HEK293 (cell line): ENCODE measurements around the gene PKD2.

Experiments used
- GLI4 ChIP-seq: fragments of 450-650 bp; formaldehyde crosslinking; IDR thresholded peaks from 2 replicates; pipeline ENCODE4 v1.5.1; 2016; ENCODE audit warnings: missing biosample characterization, missing genetic modification characterization
- IKZF3 ChIP-seq: fragments of 450-650 bp; IDR thresholded peaks from 2 replicates; pipeline ENCODE4 v1.5.0; 2018; ENCODE audit warnings: missing biosample characterization, mild to moderate bottlenecking, missing genetic modification characterization, moderate library complexity
- OSR2 ChIP-seq: fragments of 450-650 bp; formaldehyde crosslinking; IDR thresholded peaks from 2 replicates; pipeline ENCODE4 v1.5.1; 2016; ENCODE audit warnings: missing biosample characterization, missing genetic modification characterization
- REST ChIP-seq: fragments of 450-650 bp; formaldehyde crosslinking; IDR thresholded peaks from 2 replicates; pipeline ENCODE4 v1.5.1; 2016; ENCODE audit warnings: missing biosample characterization, missing genetic modification characterization
- SALL2 ChIP-seq: fragments of 450-650 bp; formaldehyde crosslinking; IDR thresholded peaks from 2 replicates; pipeline ENCODE4 v1.5.0; 2017; ENCODE audit warnings: missing biosample characterization, mild to moderate bottlenecking, missing genetic modification characterization, borderline replicate concordance
- TCF7L2 ChIP-seq: IDR thresholded peaks from 2 replicates; pipeline ENCODE4 v1.6.1; 2011; ENCODE audit warnings: low read depth, mild to moderate bottlenecking, inconsistent platforms, low read length, moderate library complexity, borderline replicate concordance
- ZNF175 ChIP-seq: fragments of 450-650 bp; formaldehyde crosslinking; IDR thresholded peaks from 2 replicates; pipeline ENCODE4 v1.5.1; 2016; ENCODE audit warnings: missing biosample characterization, missing genetic modification characterization
- ZNF223 ChIP-seq: fragments of 450-650 bp; formaldehyde crosslinking; IDR thresholded peaks from 2 replicates; pipeline ENCODE4 v1.5.1; 2016; ENCODE audit warnings: missing biosample characterization, missing genetic modification characterization
- ZNF350 ChIP-seq: fragments of 450-650 bp; formaldehyde crosslinking; IDR thresholded peaks from 2 replicates; pipeline ENCODE4 v1.5.0; 2017; ENCODE audit warnings: missing biosample characterization, mild to moderate bottlenecking, missing genetic modification characterization
- ZNF501 ChIP-seq: fragments of 450-650 bp; formaldehyde crosslinking; IDR thresholded peaks from 2 replicates; pipeline ENCODE4 v1.5.1; 2016; ENCODE audit warnings: missing biosample characterization, missing genetic modification characterization
- ZNF555 ChIP-seq: fragments of 450-650 bp; formaldehyde crosslinking; conservative IDR thresholded peaks from 2 replicates; pipeline ENCODE4 v1.5.1; 2017; ENCODE audit warnings: missing biosample characterization, mild to moderate bottlenecking, missing genetic modification characterization, inconsistent platforms
- ZNF660 ChIP-seq: fragments of 450-650 bp; IDR thresholded peaks from 2 replicates; pipeline ENCODE4 v1.5.1; 2018; ENCODE audit warnings: missing biosample characterization, mild to moderate bottlenecking, missing genetic modification characterization
- ZNF776 ChIP-seq: fragments of 450-650 bp; formaldehyde crosslinking; IDR thresholded peaks from 2 replicates; pipeline ENCODE4 v1.5.0; 2017; ENCODE audit warnings: missing biosample characterization, missing genetic modification characterization, borderline replicate concordance
- TF ChIP-seq, protein P1 (sequence below): fragments of 450-650 bp; formaldehyde crosslinking; IDR thresholded peaks from 2 replicates; pipeline ENCODE4 v1.5.1; 2016; ENCODE audit warnings: missing biosample characterization, missing genetic modification characterization

GRCh38 chr4:88106205-88106604 is 98.8 kb downstream of the PKD2 start:
- TF ChIP-seq, protein P1, sequence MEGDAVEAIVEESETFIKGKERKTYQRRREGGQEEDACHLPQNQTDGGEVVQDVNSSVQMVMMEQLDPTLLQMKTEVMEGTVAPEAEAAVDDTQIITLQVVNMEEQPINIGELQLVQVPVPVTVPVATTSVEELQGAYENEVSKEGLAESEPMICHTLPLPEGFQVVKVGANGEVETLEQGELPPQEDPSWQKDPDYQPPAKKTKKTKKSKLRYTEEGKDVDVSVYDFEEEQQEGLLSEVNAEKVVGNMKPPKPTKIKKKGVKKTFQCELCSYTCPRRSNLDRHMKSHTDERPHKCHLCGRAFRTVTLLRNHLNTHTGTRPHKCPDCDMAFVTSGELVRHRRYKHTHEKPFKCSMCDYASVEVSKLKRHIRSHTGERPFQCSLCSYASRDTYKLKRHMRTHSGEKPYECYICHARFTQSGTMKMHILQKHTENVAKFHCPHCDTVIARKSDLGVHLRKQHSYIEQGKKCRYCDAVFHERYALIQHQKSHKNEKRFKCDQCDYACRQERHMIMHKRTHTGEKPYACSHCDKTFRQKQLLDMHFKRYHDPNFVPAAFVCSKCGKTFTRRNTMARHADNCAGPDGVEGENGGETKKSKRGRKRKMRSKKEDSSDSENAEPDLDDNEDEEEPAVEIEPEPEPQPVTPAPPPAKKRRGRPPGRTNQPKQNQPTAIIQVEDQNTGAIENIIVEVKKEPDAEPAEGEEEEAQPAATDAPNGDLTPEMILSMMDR (tag by site-specific recombination): no peak
- TF ChIP-seq TCF7L2 (no peak), ZNF223 (tag by site-specific recombination) (no peak), ZNF660 (no peak), ZNF555 (no peak), ZNF175 (no peak), ZNF776 (tag by site-specific recombination) (no peak), REST (tag by site-specific recombination) (no peak), ZNF501 (tag by site-specific recombination) (no peak), SALL2 (tag by site-specific recombination) (no peak), OSR2 (tag by site-specific recombination) (no peak), ZNF350 (tag by site-specific recombination) (no peak), GLI4 (tag by site-specific recombination) (no peak), IKZF3 (tag by site-specific recombination) (no peak)
